Effector CD4-positive, alpha-beta T cell (primary cell): ENCODE data around the gene GAPDH.
"Not testable (repeated sequence)": the region's sequence is repeated elsewhere in the genome, so short reads cannot be mapped to it uniquely, and the experiment has no call there.

ENCODE experiments used
- DNase-seq: peaks from one replicate; pipeline ENCODE4 v3.0.0-alpha.2; 2020

The GAPDH gene

DNA sequence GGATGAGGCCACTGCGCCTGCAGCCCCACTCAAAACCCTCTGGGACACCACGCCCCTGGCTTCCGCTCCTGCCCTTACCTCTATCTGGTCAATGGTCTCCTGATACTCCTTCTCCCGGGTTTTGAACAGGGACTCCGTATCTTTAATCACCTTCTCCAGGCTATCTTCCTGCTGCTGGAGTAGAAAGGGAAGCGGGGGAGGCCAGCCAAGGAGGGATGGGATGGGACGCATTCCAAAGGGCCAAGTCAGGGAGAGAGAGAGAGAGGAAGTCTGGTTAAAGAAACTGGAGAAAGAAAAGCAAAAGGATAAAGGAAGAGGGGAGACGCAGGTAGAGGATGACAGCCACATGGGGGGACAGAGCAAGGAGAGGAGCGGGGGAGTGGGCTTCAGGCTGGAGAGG, 13.7 kb downstream of the GAPDH start:
- no peak for DNase-seq

DNA sequence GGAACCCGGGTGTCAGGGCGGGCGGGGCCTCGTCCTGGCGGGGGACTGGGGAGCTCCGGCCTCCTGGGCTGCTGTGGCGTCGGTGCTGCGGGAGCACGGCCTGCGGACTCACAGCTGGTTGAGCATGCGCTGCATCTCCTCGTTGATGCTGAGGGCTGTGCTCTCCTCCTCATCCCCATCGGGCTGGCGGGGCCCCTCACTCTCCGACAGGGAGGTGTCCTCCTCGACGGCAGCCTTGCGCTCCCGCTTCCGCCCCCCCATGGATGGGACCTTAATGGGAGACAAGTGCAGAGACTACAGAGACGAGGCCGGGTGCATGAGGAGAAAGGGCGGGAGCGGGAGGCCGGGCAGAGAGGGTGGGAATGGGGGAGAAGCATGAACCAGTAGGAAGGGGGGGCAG, 14.2 kb downstream of the GAPDH start:
- no peak for DNase-seq

DNA sequence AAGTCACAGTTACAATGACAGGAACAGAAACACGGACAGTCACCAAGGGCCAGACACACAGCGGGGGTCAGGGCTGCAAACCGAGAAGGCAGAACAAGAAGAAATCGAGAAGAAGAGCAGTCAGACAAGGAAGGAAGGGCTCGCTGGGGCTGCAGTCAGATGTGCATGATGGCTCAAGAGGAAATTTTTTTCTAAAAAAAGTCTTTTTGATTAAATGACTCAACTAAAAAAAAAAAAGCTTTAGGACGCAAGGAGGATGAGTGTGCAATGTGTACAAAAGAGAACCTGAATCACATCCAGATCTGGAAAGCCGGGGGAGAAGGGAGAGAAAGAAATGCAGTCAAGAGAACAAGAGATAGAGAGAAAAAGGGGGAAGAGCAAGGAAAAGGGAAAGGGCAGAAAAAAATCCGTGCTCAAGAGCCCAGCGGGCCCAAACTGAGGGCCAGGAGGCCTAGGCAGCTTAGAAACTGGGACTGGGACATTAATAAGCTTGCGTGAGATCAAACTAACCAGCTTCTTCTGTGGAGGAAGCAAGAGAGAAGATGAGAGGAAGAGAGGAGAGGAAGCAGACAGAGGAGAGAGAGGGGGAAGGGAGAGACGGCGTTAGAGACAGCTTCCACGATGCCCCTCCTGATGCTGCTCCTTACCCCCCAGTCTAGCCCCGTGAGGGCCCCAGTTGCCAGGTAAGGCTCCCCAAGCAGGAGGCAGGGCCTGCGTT, 14.8 kb downstream of the GAPDH start:
- no peak for DNase-seq

- no peak for DNase-seq
Observed at GRCh38 chr12:6549684-6550151, 15.4 kb downstream of the GAPDH start.

DNA sequence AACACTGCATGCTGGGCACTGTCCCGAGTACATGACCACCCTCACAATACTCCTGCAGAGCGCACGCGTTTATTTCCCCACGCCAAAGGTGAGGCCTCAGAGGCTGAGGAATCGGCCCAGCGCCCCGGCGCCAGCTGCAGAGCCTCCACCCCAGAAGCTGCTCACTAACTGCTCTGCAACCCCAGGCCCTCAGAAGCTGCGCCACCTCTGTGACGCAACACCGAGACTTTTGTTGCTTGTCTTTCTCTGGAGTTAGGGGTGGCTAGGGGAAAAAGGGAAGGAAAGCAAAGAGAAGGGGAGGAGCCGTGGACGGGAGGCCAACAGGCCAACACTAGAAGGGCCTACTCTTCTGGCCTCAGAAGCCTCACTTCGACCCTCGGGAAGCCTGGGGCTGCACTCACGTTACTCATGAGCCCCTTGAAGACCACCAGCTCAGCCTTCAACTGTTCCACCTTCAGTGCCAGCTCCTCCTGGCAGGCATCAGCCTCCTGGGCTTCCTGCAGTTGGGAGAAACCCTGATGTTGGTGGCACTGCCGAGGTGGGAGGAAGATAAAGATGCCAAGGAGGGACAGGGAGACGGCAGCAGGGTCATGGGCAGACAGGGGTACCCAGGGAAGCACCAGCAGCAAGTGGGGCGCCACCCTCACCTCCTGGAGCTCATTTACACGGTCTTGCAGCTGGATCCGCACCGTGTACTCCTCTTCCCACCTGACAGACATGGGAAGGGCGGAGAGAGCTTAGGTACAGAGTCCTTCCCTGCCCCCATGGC, 16.2 kb downstream of the GAPDH start:
- DNase-seq = no peak

DNA sequence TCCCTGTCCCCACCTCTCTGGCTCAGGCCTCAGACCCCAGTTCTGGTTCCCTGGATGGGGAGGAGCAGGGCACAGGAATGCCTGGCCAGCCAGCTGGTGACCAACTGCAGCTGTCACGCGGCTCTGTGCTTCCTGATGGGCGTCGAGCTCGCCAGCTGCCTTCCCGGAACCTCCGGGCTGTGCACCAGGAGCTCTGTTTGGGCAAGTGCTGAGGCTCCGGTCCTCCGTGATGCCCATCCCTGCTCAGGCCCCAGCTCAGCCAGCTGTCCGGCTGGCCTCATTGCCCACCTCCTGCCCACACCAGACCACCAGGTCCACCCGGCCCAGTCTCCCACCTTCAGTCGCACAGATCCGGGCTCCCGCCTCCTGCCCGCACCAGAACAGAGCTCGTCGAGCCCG, 16.7 kb downstream of the GAPDH start:
- no peak for DNase-seq

DNA sequence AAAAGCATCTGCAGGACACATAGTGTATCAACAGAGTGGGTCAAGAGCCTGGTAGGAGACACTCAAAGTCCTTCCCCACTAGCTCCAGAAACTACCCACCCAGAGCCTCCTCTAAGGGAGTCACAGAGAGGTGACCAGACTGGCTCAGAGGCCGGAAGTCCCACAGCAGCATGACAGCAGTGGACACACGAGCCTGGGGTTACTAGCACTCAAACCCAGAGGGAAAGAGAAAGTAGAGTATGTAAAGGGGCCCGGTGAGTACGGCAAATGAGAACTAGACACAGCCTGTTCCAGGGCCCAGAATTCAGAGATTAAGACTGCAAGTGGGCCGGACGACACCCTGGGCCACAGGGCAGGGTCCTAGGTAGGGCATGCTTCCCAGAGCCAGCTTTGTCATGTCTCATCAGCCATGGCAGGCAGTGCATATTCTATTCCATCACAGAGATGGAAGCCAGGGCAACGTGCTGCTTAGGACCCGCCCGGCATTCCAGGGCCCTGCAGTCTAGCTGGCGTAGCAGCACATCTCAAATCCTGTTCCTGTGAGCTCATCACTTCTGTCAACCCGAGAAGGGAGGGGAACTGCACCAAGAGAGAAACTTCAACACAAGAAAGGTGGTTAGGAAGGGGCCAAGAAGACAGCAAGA, 17.3 kb downstream of the GAPDH start:
- no peak for DNase-seq

GRCh38 chr12:6552140-6552551, 17.8 kb downstream of the GAPDH start:
- DNase-seq = no peak

GRCh38 chr12:6553051-6553868, 18.9 kb downstream of the GAPDH start:
- DNase-seq = no peak

GRCh38 chr12:6554168-6555017, 20.1 kb downstream of the GAPDH start:
- DNase-seq = peak; percentile 66

DNA sequence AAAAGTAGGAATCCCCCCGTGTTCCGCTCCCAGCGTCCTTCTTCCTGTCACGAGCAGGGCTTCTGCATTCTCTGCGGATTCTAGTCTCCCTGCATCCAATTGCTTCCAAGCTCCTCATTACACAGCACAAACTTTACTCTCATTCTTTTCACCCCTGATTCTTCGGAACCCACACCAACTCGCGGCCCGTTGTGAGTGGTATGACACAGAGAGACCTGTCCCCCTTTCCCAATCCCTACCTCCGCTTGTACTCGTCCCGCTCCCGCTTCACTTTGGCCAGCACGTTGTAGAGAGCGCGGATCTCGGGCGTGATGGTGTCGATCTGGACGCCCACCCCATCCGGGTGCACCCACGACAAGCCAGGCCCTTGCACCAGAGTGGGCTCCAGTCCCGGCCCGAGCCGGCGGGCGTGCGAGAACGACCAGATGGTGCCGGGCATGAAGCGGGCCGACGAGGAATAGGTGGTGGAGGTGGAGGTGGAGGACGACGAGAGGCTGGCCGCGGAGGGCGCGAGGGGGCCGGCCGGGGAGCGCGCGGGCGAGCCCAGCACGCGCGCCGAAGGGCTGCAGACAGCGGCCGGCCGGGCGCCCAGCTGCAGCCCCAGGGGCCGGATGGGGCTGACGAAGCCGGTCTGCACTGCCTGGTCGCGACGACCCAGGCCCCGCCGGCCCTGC, 20.8 kb downstream of the GAPDH start:
- DNase-seq = no peak

GRCh38 chr12:6556496-6556817, 22.1 kb downstream of the GAPDH start:
- DNase-seq = not testable (repeated sequence)

DNA sequence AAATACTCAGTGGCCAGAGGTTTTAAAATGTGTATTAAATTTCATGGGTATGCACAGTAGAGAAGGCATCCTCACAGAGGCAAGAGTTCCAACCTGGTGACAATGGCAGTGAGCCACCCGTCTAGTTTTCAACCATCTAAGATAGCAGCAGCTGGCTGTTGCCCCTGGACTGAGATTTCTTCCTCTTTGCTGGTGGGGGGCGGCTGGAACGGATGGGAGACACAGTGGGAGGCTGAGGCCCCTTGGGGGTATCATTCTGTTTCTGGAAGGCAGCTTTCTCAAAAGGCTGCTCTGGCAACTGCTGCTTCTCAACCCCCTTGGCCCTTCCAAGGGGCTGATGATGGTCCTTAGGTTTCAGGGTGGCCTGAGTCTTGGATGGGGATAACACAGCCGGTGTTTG, 22.5 kb downstream of the GAPDH start:
- DNase-seq = no peak

DNA sequence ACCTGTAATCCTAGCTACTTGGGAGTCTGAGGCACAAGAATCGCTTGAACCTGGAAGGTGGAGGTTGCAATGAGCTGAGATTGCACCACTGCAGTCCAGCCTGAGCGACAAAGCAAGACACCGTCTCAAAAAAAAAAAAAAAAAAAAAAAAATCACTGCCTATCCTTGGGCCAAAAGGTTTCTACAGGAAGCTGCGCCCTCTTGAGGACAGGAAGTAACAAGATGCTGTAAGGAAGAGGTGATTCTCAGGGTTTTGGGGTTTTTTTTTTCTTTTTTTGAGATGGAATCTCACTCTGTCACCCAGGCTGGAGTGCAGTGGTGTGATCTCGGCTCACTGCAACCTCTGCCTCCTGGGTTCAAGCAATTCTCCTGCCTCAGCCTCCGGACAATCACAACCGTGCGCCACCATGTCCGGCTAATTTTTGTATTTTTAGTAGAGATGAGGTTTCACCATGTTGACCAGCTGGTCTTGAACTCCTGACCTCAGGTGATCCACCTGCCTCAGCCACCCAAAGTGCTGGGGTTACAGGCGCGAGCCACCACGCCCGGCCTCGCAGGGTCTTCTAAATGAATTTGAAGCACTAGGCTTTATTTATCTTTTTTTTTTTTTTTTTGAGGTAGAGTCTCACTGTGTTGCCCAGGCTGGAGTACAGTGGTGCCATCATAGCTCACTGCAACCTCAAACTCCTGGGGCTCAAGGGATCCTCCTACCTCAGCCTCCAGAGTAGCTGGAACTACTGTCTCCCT, 23.9 kb downstream of the GAPDH start:
- DNase-seq = not testable (repeated sequence)

- DNase-seq = no peak
Observed at GRCh38 chr12:6559500-6559899, 25.2 kb downstream of the GAPDH start.

- no peak for DNase-seq
Observed at GRCh38 chr12:6560501-6561205, 26.3 kb downstream of the GAPDH start.

GRCh38 chr12:6562881-6563280, 28.6 kb downstream of the GAPDH start:
- no peak for DNase-seq

GRCh38 chr12:6563448-6564050, 29.2 kb downstream of the GAPDH start:
- DNase-seq = peak; percentile 60

GRCh38 chr12:6567112-6567670, 32.9 kb downstream of the GAPDH start:
- DNase-seq = no peak
